Fibroblast of lung (primary cell): ENCODE data around the gene GPR162.

Source experiments
- CTCF ChIP-seq, 2 donors: IDR thresholded peaks in 1 of 2; conservative IDR thresholded peaks in 1 of 2; 1 replicate in 1 of 2; 2 replicates in 1 of 2; pipeline ENCODE4 v1.5.1; 2011 to 2012; ENCODE audit warnings: low read length in 2 of 2, control low read depth in 1 of 2, inconsistent platforms in 1 of 2, low read depth in 1 of 2, mild to moderate bottlenecking in 1 of 2
- EZH2 ChIP-seq: IDR thresholded peaks from 2 replicates; pipeline ENCODE4 v1.5.1; 2012; ENCODE audit warnings: low read length, control low read depth, mild to moderate bottlenecking; ENCODE audit errors: missing control alignments

DNA sequence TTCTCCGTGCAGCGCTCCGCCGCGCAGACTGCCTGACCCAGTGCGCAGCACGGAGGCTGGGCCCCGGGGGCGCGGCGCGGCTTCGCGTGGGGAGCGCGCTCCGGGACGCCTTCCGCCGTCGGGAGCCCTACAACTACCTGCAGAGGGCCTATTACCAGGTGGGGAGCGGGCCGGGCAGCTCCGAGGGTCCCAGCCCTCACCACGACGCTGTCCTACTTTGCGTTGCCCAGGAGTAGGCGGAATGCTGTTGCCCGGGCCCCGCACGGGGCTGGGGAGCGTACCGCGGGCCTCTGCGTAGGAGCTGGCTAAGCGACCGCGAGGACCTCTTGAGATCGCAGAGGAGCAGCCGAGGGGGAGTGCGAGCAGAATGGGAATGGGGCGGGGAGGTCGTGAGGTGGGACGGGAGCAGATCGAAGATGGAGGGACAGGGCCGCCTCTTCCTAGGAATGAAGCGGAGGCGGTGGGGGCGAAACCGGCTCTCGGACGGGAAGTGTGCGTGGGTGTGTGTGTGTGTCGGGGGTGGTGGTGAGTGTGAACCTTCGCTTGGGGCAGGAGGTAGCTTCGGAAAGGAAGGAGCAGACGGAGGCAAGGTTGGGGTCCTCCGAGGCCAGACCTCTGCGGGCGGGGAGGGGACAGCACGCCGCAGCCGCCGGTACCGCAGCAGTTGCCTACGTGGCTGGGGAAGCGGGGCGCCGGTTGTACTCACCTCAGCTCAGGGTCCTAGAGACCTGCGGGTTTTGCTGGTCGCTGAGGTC lies 7.3 kb downstream of the GPR162 start:
- TF ChIP-seq CTCF (conservative IDR thresholded peaks at IDR 0.05 in 1 of 2, IDR thresholded peaks at IDR 0.05 in 1 of 2; ENCODE audit: low read depth in 1 of 2, low read length in 2 of 2) (no peak), EZH2 (no peak)
